ENCODE data around the gene SAMHD1. TPM values are rescaled to one million over a fixed set of nuclear protein-coding genes. Genes with fewer than 3 reads are reported as not detected.

Gene SAMHD1
- total and polyA plus RNA-seq, 9 of the 15 experiments (the other 6 are each of a cell fraction or from before 2014, with no cell fraction given) = 6.8 to 20.4 (median 14.8) TPM

GRCh38 chr20:36848078-36848660 lies 103.3 kb downstream of the SAMHD1 start:
- ATAC-seq (no peak), FAIRE-seq (no peak), DNase-seq (ENCODE audit: extremely low read depth in 1 of 4, low spot score in 3 of 4) (no peak)
- intact Hi-C loops (cut with micrococcal nuclease) (no loop called here), in situ Hi-C loops (cut with MboI) (no loop called here)
- no peak overlapping the region for H2AFZ ChIP-seq (ENCODE audit: low read depth, low read length)
- no peak for TF ChIP-seq GABPB2 (CRISPR knock-in tag; conservative IDR thresholded peaks at IDR 0.05)
- no peak for TF ChIP-seq ZNF717 (CRISPR knock-in tag; IDR thresholded peaks at IDR 0.05)
- TF ChIP-seq FOXM1 (IDR thresholded peaks at IDR 0.05; ENCODE audit: low read depth) = no peak
- no peak for TF ChIP-seq FOXM1 (CRISPR knock-in tag; IDR thresholded peaks at IDR 0.05; ENCODE audit: low read depth)
- TF ChIP-seq ZNF511 (CRISPR knock-in tag; IDR thresholded peaks at IDR 0.05) = no peak
- TF ChIP-seq POLR2B (IDR thresholded peaks at IDR 0.05; ENCODE audit: low read depth, partially characterized antibody) = no peak
- TF ChIP-seq ARHGAP35 (IDR thresholded peaks at IDR 0.05; ENCODE audit: partially characterized antibody) = no peak
- no peak for TF ChIP-seq ZBTB17 (CRISPR knock-in tag; IDR thresholded peaks at IDR 0.05)
- TF ChIP-seq HLTF (IDR thresholded peaks at IDR 0.05) = no peak
- TF ChIP-seq DEAF1 (CRISPR knock-in tag; IDR thresholded peaks at IDR 0.05) = no peak
- H3K4me3 ChIP-seq = no peak overlapping the region
- CTCF ChIA-PET (ENCODE audit: low intra/inter-chr PET ratio) = no interaction called here
- peaks cover 7 to 24% of the 10 kb centered on the region in 2 experiments; a peak in 3 of 5 replicates for H3K4me1 ChIP-seq (replicated peaks in 1 of 2; ENCODE audit: control insufficient read depth in 2 of 2, insufficient read depth in 2 of 2, low read length in 2 of 2)
- BruUV-seq (replicated peaks) = no TSS peak
- H3K27ac ChIP-seq (ENCODE audit: extremely low read depth, low read depth, low read length) = no peak overlapping the region
- no peaks in the 10 kb centered on the region for H3K9me1 ChIP-seq (ENCODE audit: control insufficient read depth, insufficient read depth, low read length)
- POLR2A ChIA-PET = interaction anchor here (0.9 to 7.0 kb wide), 3 partner anchors 11 to 24 kb away, joined by 3 to 65 read pairs (median 7); a partner anchor contains a TSS
- 0 out of 2 replicates have a peak, but pooled peaks cover 3% of the 10 kb centered on the region for H4K20me1 ChIP-seq (replicated peaks; ENCODE audit: control insufficient read depth, insufficient read depth, low read length)
- peaks cover 3% of the 10 kb centered on the region; the same call in 1 of the 2 replicates for H3K9me3 ChIP-seq (replicated peaks; ENCODE audit: control insufficient read depth, insufficient read depth, low read depth, low read length)
- peaks cover 54% of the 10 kb centered on the region for H3K79me2 ChIP-seq (ENCODE audit: control insufficient read depth, insufficient read depth, low read length)
- no peak overlapping the region for H3K4me2 ChIP-seq (ENCODE audit: insufficient read depth, low read length)
- peaks cover 17% of the 10 kb centered on the region; the same call in 2 of the 3 replicates for H3K36me3 ChIP-seq (ENCODE audit: control insufficient read depth, insufficient read depth, low read length)
- H3K9ac ChIP-seq (ENCODE audit: insufficient read depth in 1 of 2, low read depth in 2 of 2, low read length in 2 of 2) = no peak overlapping the region
- WGBS (ENCODE audit: insufficient coverage, low coverage, missing lambda C conversion rate) = 80% methylated on average over 6 of the region's 6 CpGs
- no peaks in the 10 kb centered on the region for H3K27me3 ChIP-seq (ENCODE audit: control insufficient read depth in 2 of 2, insufficient read depth in 2 of 2, low read length in 2 of 2)

Data from K562 (cell line).